Stimulated activated CD4-positive, alpha-beta T cell treated with anti-CD3 and anti-CD28 coated beads, Interleukin-15, amount 100 ng/mL, for 24 hours (primary cell): Measurements from ENCODE around the gene TPK1.
"Not testable (repeated sequence)": the region's sequence is repeated elsewhere in the genome, so short reads cannot be mapped to it uniquely, and the experiment has no call there.

ENCODE experiments used
- DNase-seq: peaks from one replicate; pipeline ENCODE4 v3.0.0-alpha.2; 2020

Gene TPK1

GRCh38 chr7:144596953-144597352, 238.9 kb downstream of the TPK1 start:
- DNase-seq = no peak

GRCh38 chr7:144594580-144594979, 241.3 kb downstream of the TPK1 start:
- no peak for DNase-seq

- DNase-seq = no peak
These were observed 247.2 kb downstream of the TPK1 start for GRCh38 chr7:144588559-144589051.

- DNase-seq = no peak
These were observed 248.2 kb downstream of the TPK1 start for GRCh38 chr7:144587701-144588100.

- no peak for DNase-seq
These were observed 251.1 kb downstream of the TPK1 start for GRCh38 chr7:144584726-144585125.

GRCh38 chr7:144579687-144580086, 256.2 kb downstream of the TPK1 start:
- no peak for DNase-seq

- no peak for DNase-seq
These were observed 260.4 kb downstream of the TPK1 start for GRCh38 chr7:144575456-144575855.

- DNase-seq = not testable (repeated sequence)
These were observed 261.1 kb downstream of the TPK1 start for GRCh38 chr7:144574753-144575152.

- no peak for DNase-seq
These were observed 267.6 kb downstream of the TPK1 start for GRCh38 chr7:144568233-144568632.

- no peak for DNase-seq
These were observed 270.3 kb downstream of the TPK1 start for GRCh38 chr7:144565586-144565985.

- DNase-seq = no peak
These were observed 286.0 kb downstream of the TPK1 start for GRCh38 chr7:144549861-144550260.

GRCh38 chr7:144548556-144548955, 287.3 kb downstream of the TPK1 start:
- DNase-seq = no peak

- no peak for DNase-seq
These were observed 288.0 kb downstream of the TPK1 start for GRCh38 chr7:144547888-144548287.

- DNase-seq = no peak
These were observed 289.1 kb downstream of the TPK1 start for GRCh38 chr7:144546782-144547181.

- DNase-seq = no peak
These were observed 290.5 kb downstream of the TPK1 start for GRCh38 chr7:144545330-144545729.

- DNase-seq = no peak
These were observed 301.0 kb downstream of the TPK1 start for GRCh38 chr7:144534655-144535395.

GRCh38 chr7:144534196-144534595, 301.7 kb downstream of the TPK1 start:
- no peak for DNase-seq

GRCh38 chr7:144531181-144531580, 304.7 kb downstream of the TPK1 start:
- no peak for DNase-seq

GRCh38 chr7:144529269-144529926, 306.5 kb downstream of the TPK1 start:
- DNase-seq = no peak

GRCh38 chr7:144528536-144529045, 307.3 kb downstream of the TPK1 start:
- DNase-seq = no peak

GRCh38 chr7:144527051-144527471, 308.8 kb downstream of the TPK1 start:
- no peak for DNase-seq

GRCh38 chr7:144525956-144526355, 309.9 kb downstream of the TPK1 start:
- no peak for DNase-seq

GRCh38 chr7:144524271-144524670, 311.6 kb downstream of the TPK1 start:
- DNase-seq = no peak

- DNase-seq = no peak
These were observed 312.2 kb downstream of the TPK1 start for GRCh38 chr7:144523621-144524020.
